ENCODE results near the gene TGFA. TPM values are rescaled to one million over a fixed set of nuclear protein-coding genes. Genes with fewer than 3 reads are reported as not detected.

Gene TGFA
- total RNA-seq, 5 donors from 2014 or later (not counting 1 experiment from before 2014, with no cell fraction given) = 1.2 to 8.3 (median 4.5) TPM

GRCh38 chr2:70411483-70412125 lies 142.0 kb downstream of the TGFA start:
- Mint-ChIP-seq H3K9me3 (no peaks in the 10 kb centered on the region), H3K27me3 (peaks cover 0 to 2% of the 10 kb centered on the region in 2 donors), H3K36me3 (no peaks in the 10 kb centered on the region), H3K4me1 (no peaks in the 10 kb centered on the region), H3K4me3 (no peak overlapping the region), H3K27ac (no peak overlapping the region)
- CTCF ChIA-PET = no interaction called here
- H3K4me1 ChIP-seq (ENCODE audit: control insufficient read depth in 1 of 2, extremely low read depth in 1 of 2, insufficient read depth in 2 of 2, low read length in 2 of 2) = no peaks in the 10 kb centered on the region
- DNase-seq (no peak), ATAC-seq (replicated peaks in 1 of 4) (no peak)
- no peak overlapping the region for H3K4me3 ChIP-seq (ENCODE audit: control insufficient read depth in 1 of 2, extremely low read depth in 1 of 2, low read length in 1 of 2)
- no peak overlapping the region for H3K27ac ChIP-seq (ENCODE audit: low read length)
- H3K27me3 ChIP-seq (replicated peaks in 1 of 2; ENCODE audit: control insufficient read depth in 2 of 2, extremely low read depth in 1 of 2, insufficient read depth in 2 of 2, low read length in 1 of 2) = peaks cover 0 to 4% of the 10 kb centered on the region in 2 experiments
- H3K36me3 ChIP-seq (ENCODE audit: control insufficient read depth in 2 of 2, extremely low read depth in 1 of 2, insufficient read depth in 1 of 2, low read length in 1 of 2) = no peaks in the 10 kb centered on the region
- POLR2A ChIA-PET = no interaction called here
- H3K9me3 ChIP-seq = no peaks in the 10 kb centered on the region
- WGBS (ENCODE audit: insufficient coverage) = 50% methylated on average over 2 of the region's 6 CpGs

GRCh38 chr2:70403267-70404053 lies 150.2 kb downstream of the TGFA start:
- Mint-ChIP-seq H3K36me3 (no peaks in the 10 kb centered on the region), H3K27ac (no peak overlapping the region), H3K4me1 (peaks cover 0 to 13% (median 2%) of the 10 kb centered on the region in 3 donors), H3K4me3 (no peak overlapping the region), H3K9me3 (no peaks in the 10 kb centered on the region), H3K27me3 (peaks cover 4 to 25% of the 10 kb centered on the region in 2 donors)
- CTCF ChIA-PET = no interaction called here
- Histone ChIP-seq H3K4me1 (ENCODE audit: control insufficient read depth in 1 of 2, extremely low read depth in 1 of 2, insufficient read depth in 2 of 2, low read length in 2 of 2) (no peaks in the 10 kb centered on the region), H3K9me3 (no peaks in the 10 kb centered on the region), H3K27ac (ENCODE audit: low read length) (no peak overlapping the region), H3K4me3 (ENCODE audit: control insufficient read depth in 1 of 2, extremely low read depth in 1 of 2, low read length in 1 of 2) (no peak overlapping the region), H3K36me3 (ENCODE audit: control insufficient read depth in 2 of 2, extremely low read depth in 1 of 2, insufficient read depth in 1 of 2, low read length in 1 of 2) (no peaks in the 10 kb centered on the region), H3K27me3 (replicated peaks in 1 of 2; ENCODE audit: control insufficient read depth in 2 of 2, extremely low read depth in 1 of 2, insufficient read depth in 2 of 2, low read length in 1 of 2) (peaks cover 0 to 25% of the 10 kb centered on the region in 2 experiments)
- DNase-seq = no peak
- WGBS (ENCODE audit: insufficient coverage) = 83% methylated on average over 7 of the region's 8 CpGs
- ATAC-seq (replicated peaks in 1 of 4) = no peak
- POLR2A ChIA-PET = no interaction called here

DNA sequence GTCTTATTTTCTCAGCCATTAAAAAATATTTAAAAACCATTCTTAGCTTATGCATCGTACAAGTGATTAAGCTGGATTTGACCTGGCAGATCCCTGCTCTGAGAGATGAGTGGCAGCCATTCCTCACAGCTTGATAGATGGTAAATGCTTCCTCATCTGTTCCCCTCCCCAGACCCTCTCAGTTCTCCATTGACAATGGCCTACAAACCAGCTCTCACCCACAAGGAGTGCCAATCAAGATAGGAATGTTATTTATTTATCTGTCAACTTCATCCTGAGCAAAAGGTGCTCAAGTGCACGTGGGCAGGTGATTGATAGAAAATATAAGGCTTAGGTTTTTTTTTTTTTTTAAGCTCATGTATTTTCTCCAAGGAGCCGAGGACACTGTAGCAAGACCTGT lies 153.1 kb downstream of the TGFA start:
- Mint-ChIP-seq H3K4me3 (no peak overlapping the region), H3K36me3 (no peaks in the 10 kb centered on the region), H3K4me1 (peaks cover 0 to 15% (median 2%) of the 10 kb centered on the region in 3 donors), H3K27ac (no peak overlapping the region), H3K27me3 (peaks cover 11 to 30% of the 10 kb centered on the region in 2 donors), H3K9me3 (no peaks in the 10 kb centered on the region)
- Histone ChIP-seq H3K36me3 (ENCODE audit: control insufficient read depth in 2 of 2, extremely low read depth in 1 of 2, insufficient read depth in 1 of 2, low read length in 1 of 2) (no peaks in the 10 kb centered on the region), H3K4me1 (ENCODE audit: control insufficient read depth in 1 of 2, extremely low read depth in 1 of 2, insufficient read depth in 2 of 2, low read length in 2 of 2) (no peaks in the 10 kb centered on the region), H3K27me3 (replicated peaks in 1 of 2; ENCODE audit: control insufficient read depth in 2 of 2, extremely low read depth in 1 of 2, insufficient read depth in 2 of 2, low read length in 1 of 2) (peaks cover 0 to 30% of the 10 kb centered on the region in 2 experiments), H3K9me3 (no peaks in the 10 kb centered on the region), H3K27ac (ENCODE audit: low read length) (no peak overlapping the region), H3K4me3 (ENCODE audit: control insufficient read depth in 1 of 2, extremely low read depth in 1 of 2, low read length in 1 of 2) (no peak overlapping the region)
- WGBS (ENCODE audit: insufficient coverage) = 65% methylated on average over 2 of the region's 3 CpGs
- DNase-seq = no peak
- ChIA-PET POLR2A (interaction anchor here (0.5 to 0.6 kb wide), 3 partner anchors 37 to 585 kb away, joined by 3 to 4 read pairs (median 3); no protein-coding TSS in a partner anchor), CTCF (interaction anchor here (0.6 to 1.1 kb wide), 2 partner anchors 69 to 1306 kb away, joined by 3 to 5 read pairs; no protein-coding TSS in a partner anchor)
- no peak for ATAC-seq (replicated peaks in 1 of 4)

- H3K36me3 Mint-ChIP-seq = no peaks in the 10 kb centered on the region
- H3K4me1 Mint-ChIP-seq = peaks cover 0 to 11% (median 2%) of the 10 kb centered on the region in 3 donors
- peaks cover 0 to 25% of the 10 kb centered on the region in 2 experiments for H3K27me3 ChIP-seq (replicated peaks in 1 of 2; ENCODE audit: control insufficient read depth in 2 of 2, extremely low read depth in 1 of 2, insufficient read depth in 2 of 2, low read length in 1 of 2)
- H3K27ac Mint-ChIP-seq = no peak overlapping the region
- ChIA-PET CTCF (no interaction called here), POLR2A (no interaction called here)
- H3K27ac ChIP-seq (ENCODE audit: low read length) = no peak overlapping the region
- no peak overlapping the region for H3K4me3 ChIP-seq (ENCODE audit: control insufficient read depth in 1 of 2, extremely low read depth in 1 of 2, low read length in 1 of 2)
- WGBS (ENCODE audit: insufficient coverage) = no CpG with 5 or more reads among the region's 1 CpG
- ATAC-seq (replicated peaks in 1 of 4) = no peak
- H3K36me3 ChIP-seq (ENCODE audit: control insufficient read depth in 2 of 2, extremely low read depth in 1 of 2, insufficient read depth in 1 of 2, low read length in 1 of 2) = no peaks in the 10 kb centered on the region
- H3K4me3 Mint-ChIP-seq = no peak overlapping the region
- peaks cover 14 to 27% of the 10 kb centered on the region in 2 donors for H3K27me3 Mint-ChIP-seq
- no peak for DNase-seq
- no peaks in the 10 kb centered on the region for H3K9me3 Mint-ChIP-seq
- H3K9me3 ChIP-seq = no peaks in the 10 kb centered on the region
- no peaks in the 10 kb centered on the region for H3K4me1 ChIP-seq (ENCODE audit: control insufficient read depth in 1 of 2, extremely low read depth in 1 of 2, insufficient read depth in 2 of 2, low read length in 2 of 2)
Measured at GRCh38 chr2:70399046-70399445, 154.6 kb downstream of the TGFA start.

Other genes with a start within 250 kb of the TGFA start
- gene ADD2, start 214.4 kb upstream of the TGFA start, total RNA-seq = 1 to 10 TPM; 4.7 to 7.9 (median 7.1) TPM
- not detected for gene FIGLA, start 236.8 kb upstream of the TGFA start, total RNA-seq

Measured in T-cell (primary cell).